Upper lobe of left lung (tissue), 6 donors: ENCODE data around the gene TPO. TPM values are rescaled to one million over a fixed set of nuclear protein-coding genes. Genes with fewer than 3 reads are reported as not detected.

Experiments used
- ATAC-seq, 2 donors: fragments of 200-7000 bp; cut with Tn5 transposase; one replicate each; pipeline ENCODE4 v1.9.1; 2022; ENCODE audit warnings: mild to moderate bottlenecking in 2 of 2, moderate library complexity in 2 of 2; ENCODE audit not compliant: low FRiP score in 2 of 2
- DNase-seq, 2 donors: peaks; one replicate each; pipeline ENCODE4 v3.0.0-alpha.2; 2019 to 2020
- H3K27ac ChIP-seq, 4 donors: fragments of 200-600 bp; sonication (generic); one replicate each; pipeline ENCODE4 v1.5.1; 2016 to 2019
- H3K27me3 ChIP-seq, 4 donors: fragments of 200-600 bp; sonication (generic); one replicate each; pipeline ENCODE4 v1.5.1; 2017 to 2019
- H3K36me3 ChIP-seq, 4 donors: fragments of 200-600 bp; sonication (generic); one replicate each; pipeline ENCODE4 v1.5.1; 2016 to 2019
- H3K4me1 ChIP-seq, 4 donors: fragments of 200-600 bp; sonication (generic); one replicate each; pipeline ENCODE4 v1.5.1; 2018 to 2019
- H3K4me3 ChIP-seq, 4 donors: fragments of 200-600 bp; sonication (generic); one replicate each; pipeline ENCODE4 v1.5.1; 2017 to 2019; ENCODE audit warnings: mild to moderate bottlenecking in 2 of 4, moderate library complexity in 1 of 4
- H3K9me3 ChIP-seq, 4 donors: fragments of 200-600 bp; sonication (generic); one replicate each; pipeline ENCODE4 v1.5.1; 2018 to 2019
- CTCF ChIP-seq, 6 experiments: fragments of 450-650 bp in 4 of 6; fragments of 200-600 bp in 2 of 6; sonication (generic) in 2 of 6; IDR thresholded peaks; one replicate each; pipeline ENCODE4 v1.5.1; 2016 to 2019; ENCODE audit warnings: antibody characterized with exemption in 6 of 6
- EP300 ChIP-seq, 4 donors: sonication (generic); formaldehyde crosslinking; IDR thresholded peaks; one replicate each; pipeline ENCODE4 v1.5.1; 2017; ENCODE audit warnings: antibody characterized with exemption in 4 of 4, control low read depth in 2 of 4
- POLR2A ChIP-seq, 4 donors: fragments of 450-650 bp; IDR thresholded peaks; one replicate each; pipeline ENCODE4 v1.5.1; 2016 to 2017; ENCODE audit warnings: antibody characterized with exemption in 4 of 4, mild to moderate bottlenecking in 2 of 4
- POLR2AphosphoS5 ChIP-seq, 2 donors: sonication (generic); formaldehyde crosslinking; IDR thresholded peaks; one replicate each; pipeline ENCODE4 v1.5.1; 2017; ENCODE audit warnings: antibody characterized with exemption in 2 of 2
- WGBS, 2 donors: methylation state at CpG; one replicate each; pipeline ENCODE4 v1.1.5; 2017 to 2018; 5-methylcytosine and 5-hydroxymethylcytosine counted together
- total RNA-seq, 6 donors: library from RNA; depleted of rRNA in 4 of 6; stranded (reverse); fragments of >200 nt in 4 of 6; gene quantifications; one replicate each; pipeline versions ENCODE4 v1.1.0 to v1.2.1, GENCODE V29; 2016 to 2021
- donor health status: DM: no; HTN: no; CAD: no; lungs with moderate emphysema.
- donor health status: DM: no; HTN: yes; CAD: no; lungs with severe emphysema.

The TPO gene
- total RNA-seq, 6 donors from 2014 or later, result 0.06 to 0.39 TPM; not detected in 4

GRCh38 chr2:1551905-1552304 is 138.6 kb downstream of the TPO start:
- WGBS, 2 donors, result 91 to 92% methylated on average over 4 of the region's 4 CpGs
- Histone ChIP-seq H3K36me3 (no peaks in the 10 kb centered on the region), H3K27me3 (no peaks in the 10 kb centered on the region), H3K9me3 (no peaks in the 10 kb centered on the region), H3K27ac (no peak overlapping the region), H3K4me3 (no peak overlapping the region), H3K4me1 (peaks cover 4 to 15% (median 7%) of the 10 kb centered on the region in 4 donors)
- ATAC-seq (no peak), DNase-seq (no peak)
- TF ChIP-seq POLR2AphosphoS5 (IDR thresholded peaks at IDR 0.05), result no peak
- TF ChIP-seq POLR2A (IDR thresholded peaks at IDR 0.05), result no peak
- no peak for TF ChIP-seq EP300 (IDR thresholded peaks at IDR 0.05)
- TF ChIP-seq CTCF (IDR thresholded peaks at IDR 0.05), result no peak

GRCh38 chr2:1552611-1553010 is 139.3 kb downstream of the TPO start:
- H3K27ac ChIP-seq, result no peak overlapping the region
- 86 to 87% methylated on average over 7 of the region's 7 CpGs for WGBS, 2 donors
- no peaks in the 10 kb centered on the region for H3K27me3 ChIP-seq
- H3K4me3 ChIP-seq, result no peak overlapping the region
- no peaks in the 10 kb centered on the region for H3K9me3 ChIP-seq
- no peak for TF ChIP-seq POLR2AphosphoS5 (IDR thresholded peaks at IDR 0.05)
- no peak for TF ChIP-seq POLR2A (IDR thresholded peaks at IDR 0.05)
- TF ChIP-seq EP300 (IDR thresholded peaks at IDR 0.05), result no peak
- no peak for TF ChIP-seq CTCF (IDR thresholded peaks at IDR 0.05)
- DNase-seq, result no peak
- peaks cover 4 to 15% (median 7%) of the 10 kb centered on the region in 4 donors for H3K4me1 ChIP-seq
- no peak for ATAC-seq
- no peaks in the 10 kb centered on the region for H3K36me3 ChIP-seq

- Histone ChIP-seq H3K27ac (no peak overlapping the region), H3K36me3 (no peaks in the 10 kb centered on the region), H3K4me3 (no peak overlapping the region), H3K9me3 (no peaks in the 10 kb centered on the region), H3K27me3 (no peaks in the 10 kb centered on the region), H3K4me1 (peaks cover 4 to 15% (median 7%) of the 10 kb centered on the region in 4 donors)
- 58 to 61% methylated on average over 9 of the region's 9 CpGs for WGBS, 2 donors
- DNase-seq, result no peak
- peak; percentile 33 to 64 for ATAC-seq
- TF ChIP-seq CTCF (IDR thresholded peaks at IDR 0.05) (peak in 2 of 6 experiments; percentile 13 to 38), POLR2A (IDR thresholded peaks at IDR 0.05) (no peak), EP300 (IDR thresholded peaks at IDR 0.05) (no peak), POLR2AphosphoS5 (IDR thresholded peaks at IDR 0.05) (no peak)
Observed at GRCh38 chr2:1553671-1554295, 140.5 kb downstream of the TPO start.

- no peaks in the 10 kb centered on the region for H3K9me3 ChIP-seq
- no peak overlapping the region for H3K27ac ChIP-seq
- 95 to 96% methylated on average over 9 of the region's 9 CpGs for WGBS, 2 donors
- H3K4me1 ChIP-seq, result peaks cover 0 to 7% (median 0%) of the 10 kb centered on the region in 4 donors
- H3K36me3 ChIP-seq, result no peaks in the 10 kb centered on the region
- no peaks in the 10 kb centered on the region for H3K27me3 ChIP-seq
- TF ChIP-seq POLR2AphosphoS5 (IDR thresholded peaks at IDR 0.05) (no peak), CTCF (IDR thresholded peaks at IDR 0.05) (no peak), EP300 (IDR thresholded peaks at IDR 0.05) (no peak), POLR2A (IDR thresholded peaks at IDR 0.05) (no peak)
- DNase-seq, result no peak
- no peak for ATAC-seq
- H3K4me3 ChIP-seq, result no peak overlapping the region
Observed at GRCh38 chr2:1556286-1556685, 143.0 kb downstream of the TPO start.
